C4-2B (cell line): ENCODE data around the gene ZNF684.

Experiments
- ZFX ChIP-seq: fragments of 450-650 bp; IDR thresholded peaks from 2 replicates; pipeline ENCODE4 v1.6.1; 2017
- TF ChIP-seq, protein P1 (sequence below): fragments of 450-650 bp; conservative IDR thresholded peaks from 2 replicates; pipeline ENCODE4 v1.5.1; 2017; ENCODE audit warnings: mild to moderate bottlenecking

DNA sequence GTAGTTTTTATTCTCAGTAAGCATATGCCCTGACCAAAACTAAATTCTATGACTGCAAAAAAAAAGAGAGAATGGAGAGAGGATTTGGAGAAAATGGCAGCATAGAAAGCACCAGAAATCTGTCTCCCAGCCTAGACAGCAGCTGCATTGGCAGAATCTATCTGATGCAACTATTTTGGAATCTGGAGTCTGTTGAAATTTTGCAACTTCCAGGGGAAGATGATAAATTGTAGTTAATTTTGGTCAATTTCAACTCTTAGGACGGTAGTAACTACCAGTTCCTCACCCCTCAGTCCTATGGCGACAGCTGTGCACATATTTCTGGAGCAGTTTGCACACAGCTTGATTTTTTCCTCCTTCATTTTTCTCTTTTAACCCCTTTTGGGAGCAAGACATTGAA, 11.9 kb upstream of the ZNF684 start:
- TF ChIP-seq, protein P1, sequence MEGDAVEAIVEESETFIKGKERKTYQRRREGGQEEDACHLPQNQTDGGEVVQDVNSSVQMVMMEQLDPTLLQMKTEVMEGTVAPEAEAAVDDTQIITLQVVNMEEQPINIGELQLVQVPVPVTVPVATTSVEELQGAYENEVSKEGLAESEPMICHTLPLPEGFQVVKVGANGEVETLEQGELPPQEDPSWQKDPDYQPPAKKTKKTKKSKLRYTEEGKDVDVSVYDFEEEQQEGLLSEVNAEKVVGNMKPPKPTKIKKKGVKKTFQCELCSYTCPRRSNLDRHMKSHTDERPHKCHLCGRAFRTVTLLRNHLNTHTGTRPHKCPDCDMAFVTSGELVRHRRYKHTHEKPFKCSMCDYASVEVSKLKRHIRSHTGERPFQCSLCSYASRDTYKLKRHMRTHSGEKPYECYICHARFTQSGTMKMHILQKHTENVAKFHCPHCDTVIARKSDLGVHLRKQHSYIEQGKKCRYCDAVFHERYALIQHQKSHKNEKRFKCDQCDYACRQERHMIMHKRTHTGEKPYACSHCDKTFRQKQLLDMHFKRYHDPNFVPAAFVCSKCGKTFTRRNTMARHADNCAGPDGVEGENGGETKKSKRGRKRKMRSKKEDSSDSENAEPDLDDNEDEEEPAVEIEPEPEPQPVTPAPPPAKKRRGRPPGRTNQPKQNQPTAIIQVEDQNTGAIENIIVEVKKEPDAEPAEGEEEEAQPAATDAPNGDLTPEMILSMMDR, result no peak
- TF ChIP-seq ZFX, result no peak
